Cardiac muscle cell (in vitro differentiated cells and primary cell): ENCODE data around the gene EIF4G3. TPM values are rescaled to one million over a fixed set of nuclear protein-coding genes. Genes with fewer than 3 reads are reported as not detected.

ENCODE experiments used
- DNase-seq, 2 donors: peaks; one replicate each; pipeline versions ENCODE4 v3.0.0 to v3.0.0-alpha.2; 2010 to 2017; ENCODE audit warnings: low read depth in 1 of 2, low spot score in 1 of 2
- H3K27ac ChIP-seq: fragments of 200-600 bp; sonication (generic); 2 replicates; pipeline ENCODE4 v1.5.1; 2016
- H3K27me3 ChIP-seq: fragments of 200-600 bp; sonication (generic); 2 replicates; pipeline ENCODE4 v1.6.0; 2016; ENCODE audit warnings: control low read depth
- H3K36me3 ChIP-seq: fragments of 200-600 bp; sonication (generic); 2 replicates; pipeline ENCODE4 v1.5.1; 2016; ENCODE audit warnings: control low read depth
- H3K4me1 ChIP-seq: fragments of 200-600 bp; sonication (generic); 2 replicates; pipeline ENCODE4 v1.8.1; 2017; ENCODE audit warnings: low read depth, mild to moderate bottlenecking, mixed run types
- H3K4me3 ChIP-seq: fragments of 200-600 bp; sonication (generic); 2 replicates; pipeline ENCODE4 v1.5.1; 2016; ENCODE audit warnings: mild to moderate bottlenecking
- H3K9me3 ChIP-seq: fragments of 200-600 bp; sonication (generic); 2 replicates; pipeline ENCODE4 v1.5.1; 2017; ENCODE audit warnings: low read depth, mild to moderate bottlenecking, control low read depth
- CTCF ChIP-seq: IDR thresholded peaks from 2 replicates; pipeline ENCODE4 v1.5.1; 2012; ENCODE audit warnings: low read depth, mild to moderate bottlenecking, low read length
- polyA plus RNA-seq: library from polyadenylated mRNA; unstranded; fragments of >200 nt; fragmentation: Nextera tagmentation; extraction: Ambion mirVana; gene quantifications from 2 replicates; pipeline ENCODE4 v1.2.1, GENCODE V29; 2016
- total RNA-seq: library from RNA; depleted of rRNA; stranded (reverse); fragments of >200 nt; gene quantifications from 2 replicates; pipeline ENCODE4 v1.2.3, GENCODE V29; 2016

The EIF4G3 gene
- total and polyA plus RNA-seq, 2 experiments from 2014 or later, result 37.8 to 55.3 TPM

GRCh38 chr1:21066356-21067012, 110.2 kb downstream of the EIF4G3 start:
- Histone ChIP-seq H3K4me3 (no peak overlapping the region), H3K27me3 (no peaks in the 10 kb centered on the region), H3K36me3 (no peaks in the 10 kb centered on the region), H3K9me3 (no peaks in the 10 kb centered on the region), H3K27ac (no peak overlapping the region), H3K4me1 (peaks cover 12% of the 10 kb centered on the region)
- DNase-seq, result no peak
- TF ChIP-seq CTCF, result no peak

GRCh38 chr1:21065851-21066250, 110.8 kb downstream of the EIF4G3 start:
- no peak for DNase-seq
- H3K4me1 ChIP-seq, result peaks cover 12% of the 10 kb centered on the region
- H3K27ac ChIP-seq, result no peak overlapping the region
- no peaks in the 10 kb centered on the region for H3K36me3 ChIP-seq
- H3K9me3 ChIP-seq, result no peaks in the 10 kb centered on the region
- no peaks in the 10 kb centered on the region for H3K27me3 ChIP-seq
- H3K4me3 ChIP-seq, result no peak overlapping the region
- no peak for TF ChIP-seq CTCF

GRCh38 chr1:21064057-21064456, 112.6 kb downstream of the EIF4G3 start:
- no peak for TF ChIP-seq CTCF
- Histone ChIP-seq H3K36me3 (no peaks in the 10 kb centered on the region), H3K9me3 (no peaks in the 10 kb centered on the region), H3K4me1 (peaks cover 2% of the 10 kb centered on the region), H3K27me3 (no peaks in the 10 kb centered on the region), H3K4me3 (no peak overlapping the region), H3K27ac (no peak overlapping the region)
- no peak for DNase-seq

- Histone ChIP-seq H3K27me3 (no peaks in the 10 kb centered on the region), H3K9me3 (no peaks in the 10 kb centered on the region), H3K36me3 (peaks cover 5% of the 10 kb centered on the region), H3K4me3 (no peak overlapping the region), H3K27ac (peak overlapping the region; percentile 3), H3K4me1 (peaks cover 10% of the 10 kb centered on the region)
- TF ChIP-seq CTCF, result no peak
- no peak for DNase-seq
These were observed 116.2 kb downstream of the EIF4G3 start for GRCh38 chr1:21060523-21060922.

- Histone ChIP-seq H3K27ac (peak overlapping the region; percentile 1), H3K9me3 (no peaks in the 10 kb centered on the region), H3K36me3 (peaks cover 5% of the 10 kb centered on the region), H3K27me3 (no peaks in the 10 kb centered on the region), H3K4me1 (peaks cover 10% of the 10 kb centered on the region), H3K4me3 (no peak overlapping the region)
- TF ChIP-seq CTCF, result no peak
- no peak for DNase-seq
These were observed 117.7 kb downstream of the EIF4G3 start for GRCh38 chr1:21059021-21059420.
